K562 (cell line): ENCODE measurements around the gene DBP. TPM values are rescaled to one million over a fixed set of nuclear protein-coding genes. Genes with fewer than 3 reads are reported as not detected.

Experiments
- ATAC-seq: fragments of 200-7000 bp; cut with Tn5 transposase; 3 replicates; pipeline ENCODE4 v1.9.1; 2020; ENCODE audit warnings: moderate library complexity
- BruUV-seq: library from RNA; stranded (reverse); fragments of 400-500 nt; replicated peaks from 2 replicates; lab custom pipeline; 2021; lab: Mats Ljungman, UMichigan
- CTCF ChIA-PET: fragments of 300-600 bp; formaldehyde crosslinking; extraction: SDS; loops from one replicate; lab custom pipeline; 2021; ENCODE audit warnings: low intra/inter-chr PET ratio; lab: Yijun Ruan, JAX
- POLR2A ChIA-PET: fragments of 300-600, 350-650 bp; sonication (Branson Sonifier 250); formaldehyde crosslinking; extraction: SDS; loops from one replicate; lab custom pipeline; 2021; ENCODE audit warnings: antibody characterized with exemption, inconsistent platforms; lab: Yijun Ruan, JAX
- DNase-seq, 4 experiments: peaks; one replicate each; pipeline versions ENCODE4 v3.0.0 to v3.0.0-alpha.2; 2011 to 2018; ENCODE audit warnings: low spot score in 3 of 4, mixed read lengths in 3 of 4; ENCODE audit errors: extremely low read depth in 1 of 4
- FAIRE-seq: peaks from 2 replicates; lab custom pipeline; 2011; peaks lifted over from hg19 to GRCh38; lab: Jason Lieb, UNC
- H2AFZ ChIP-seq: 2 replicates; pipeline ENCODE4 v1.6.0; 2011; ENCODE audit warnings: low read depth, low read length, control low read depth, inconsistent platforms
- H3K27ac ChIP-seq: fragments of 200-600 bp; 3 replicates; pipeline ENCODE4 v1.8.0; 2011; ENCODE audit warnings: low read depth, mild to moderate bottlenecking, control low read depth, inconsistent platforms, low read length, moderate library complexity, mixed read lengths; ENCODE audit errors: extremely low read depth
- H3K27me3 ChIP-seq, 2 experiments: fragments of 300-600 bp in 1 of 2; 2 replicates in 1 of 2; 3 replicates in 1 of 2; pipeline versions ENCODE4 v1.6.0 to v1.8.0; 2011; ENCODE audit warnings: inconsistent platforms in 2 of 2, low read length in 2 of 2, mild to moderate bottlenecking in 1 of 2, mixed read lengths in 1 of 2, moderate library complexity in 1 of 2; ENCODE audit not compliant: control insufficient read depth in 2 of 2, insufficient read depth in 2 of 2
- H3K36me3 ChIP-seq: fragments of 300-600 bp; 3 replicates; pipeline ENCODE4 v1.8.0; 2011; ENCODE audit warnings: mild to moderate bottlenecking, low read length, inconsistent platforms; ENCODE audit not compliant: control insufficient read depth, insufficient read depth
- H3K4me1 ChIP-seq, 2 experiments: fragments of 200-600 bp in 1 of 2; replicated peaks in 1 of 2; 2 replicates in 1 of 2; 3 replicates in 1 of 2; pipeline versions ENCODE4 v1.5.1 to v1.8.0; 2011; ENCODE audit warnings: inconsistent platforms in 2 of 2, low read length in 2 of 2, mild to moderate bottlenecking in 1 of 2, mixed read lengths in 1 of 2, moderate library complexity in 1 of 2; ENCODE audit not compliant: control insufficient read depth in 2 of 2, insufficient read depth in 2 of 2
- H3K4me2 ChIP-seq: 2 replicates; pipeline ENCODE4 v1.6.1; 2011; ENCODE audit warnings: low read length, control low read depth, inconsistent platforms, mixed read lengths; ENCODE audit not compliant: insufficient read depth
- H3K4me3 ChIP-seq: fragments of 200-600 bp; sonication (generic), shearing (Covaris generic); 2 replicates; pipeline ENCODE4 v1.5.1; 2016; ENCODE audit warnings: control low read depth, inconsistent platforms
- H3K79me2 ChIP-seq: fragments of 200-600 bp; 3 replicates; pipeline ENCODE4 v1.8.0; 2011; ENCODE audit warnings: low read length, inconsistent platforms; ENCODE audit not compliant: control insufficient read depth, insufficient read depth
- H3K9ac ChIP-seq, 2 experiments: 2 replicates each; pipeline versions ENCODE4 v1.6.0 to v1.6.1; 2011; ENCODE audit warnings: low read depth in 2 of 2, low read length in 2 of 2, control low read depth in 1 of 2, inconsistent platforms in 1 of 2, mild to moderate bottlenecking in 1 of 2, mixed read lengths in 1 of 2; ENCODE audit not compliant: insufficient read depth in 1 of 2
- H3K9me1 ChIP-seq: one replicate; pipeline ENCODE4 v1.6.0; 2011; ENCODE audit warnings: inconsistent platforms, mild to moderate bottlenecking, low read length, moderate library complexity; ENCODE audit not compliant: control insufficient read depth, insufficient read depth
- H3K9me3 ChIP-seq: replicated peaks from 2 replicates; pipeline ENCODE4 v1.5.1; 2011; ENCODE audit warnings: low read depth, low read length, inconsistent platforms; ENCODE audit not compliant: control insufficient read depth, insufficient read depth
- H4K20me1 ChIP-seq: replicated peaks from 2 replicates; pipeline ENCODE4 v1.6.1; 2011; ENCODE audit warnings: low read length, inconsistent platforms, mixed read lengths; ENCODE audit not compliant: control insufficient read depth, insufficient read depth
- CAMTA2 ChIP-seq: fragments of 250-450 bp; sonication (Bioruptor Pico); conservative IDR thresholded peaks from 2 replicates; pipeline ENCODE4 v1.5.1; 2022
- CBFA2T2 ChIP-seq: fragments of 450-650 bp; conservative IDR thresholded peaks from 2 replicates; pipeline ENCODE4 v1.6.1; 2017; ENCODE audit warnings: mild to moderate bottlenecking
- CBFB ChIP-seq: sonication (generic); formaldehyde crosslinking; IDR thresholded peaks from 2 replicates; pipeline ENCODE4 v1.4.0; 2020; ENCODE audit warnings: mild to moderate bottlenecking, missing genetic modification reagents
- CHD4 ChIP-seq: fragments of 200-600 bp; sonication (generic); IDR thresholded peaks from 3 replicates; pipeline ENCODE4 v1.6.1; 2012; ENCODE audit warnings: low read depth, mild to moderate bottlenecking, mixed read lengths, low read length, inconsistent platforms; ENCODE audit not compliant: insufficient read depth, insufficient replicate concordance, poor library complexity, severe bottlenecking
- DMBX1 ChIP-seq: fragments of 250-450 bp; sonication (Bioruptor Pico); IDR thresholded peaks from 2 replicates; pipeline ENCODE4 v1.8.0; 2022; ENCODE audit warnings: inconsistent platforms, mild to moderate bottlenecking, moderate library complexity, borderline replicate concordance
- DPF2 ChIP-seq: fragments of 450-650 bp; IDR thresholded peaks from 2 replicates; pipeline ENCODE4 v1.6.1; 2016
- E2F4 ChIP-seq: sonication (generic); formaldehyde crosslinking; IDR thresholded peaks from 2 replicates; pipeline ENCODE4 v1.8.0; 2022; ENCODE audit warnings: mild to moderate bottlenecking, low read depth, missing genetic modification reagents
- IFI16 ChIP-seq: fragments of 250-450 bp; sonication (Bioruptor Pico); IDR thresholded peaks from 2 replicates; pipeline ENCODE4 v2.1.2; 2022; ENCODE audit warnings: mild to moderate bottlenecking, inconsistent platforms
- ILK ChIP-seq: fragments of 450-650 bp; IDR thresholded peaks from 2 replicates; pipeline ENCODE4 v1.6.1; 2016; ENCODE audit warnings: missing genetic modification characterization, low read depth, mild to moderate bottlenecking, missing compliant biosample characterization, moderate library complexity, borderline replicate concordance
- JUNB ChIP-seq: fragments of 450-650 bp; formaldehyde crosslinking; conservative IDR thresholded peaks from 2 replicates; pipeline ENCODE4 v1.4.0; 2020; ENCODE audit warnings: mild to moderate bottlenecking
- MBD2 ChIP-seq: sonication (generic); IDR thresholded peaks from 2 replicates; pipeline ENCODE4 v1.6.1; 2016; ENCODE audit warnings: low read depth, borderline replicate concordance
- MCM2 ChIP-seq: fragments of 450-650 bp; IDR thresholded peaks from 2 replicates; pipeline ENCODE4 v1.6.1; 2017; ENCODE audit warnings: low read depth, mild to moderate bottlenecking
- MEIS2 ChIP-seq: fragments of 450-650 bp; IDR thresholded peaks from 2 replicates; pipeline ENCODE4 v1.6.1; 2014; ENCODE audit warnings: mild to moderate bottlenecking; ENCODE audit not compliant: partially characterized antibody
- NCOA2 ChIP-seq, 2 experiments: fragments of 450-650 bp; IDR thresholded peaks; 2 replicates each; pipeline ENCODE4 v1.6.1; 2018; ENCODE audit warnings: mild to moderate bottlenecking in 2 of 2, moderate library complexity in 1 of 2; ENCODE audit not compliant: partially characterized antibody in 2 of 2
- NCOA6 ChIP-seq: fragments of 450-650 bp; IDR thresholded peaks from 2 replicates; pipeline ENCODE4 v1.6.1; 2017; ENCODE audit warnings: mild to moderate bottlenecking
- POLR2A ChIP-seq: fragments of 450-650 bp; conservative IDR thresholded peaks from 2 replicates; pipeline ENCODE4 v1.6.1; 2016
- RAD51 ChIP-seq: fragments of 450-650 bp; IDR thresholded peaks from 2 replicates; pipeline ENCODE4 v1.7.1; 2016; ENCODE audit warnings: low read depth, mild to moderate bottlenecking, borderline replicate concordance
- RBM22 ChIP-seq: fragments of 200-400 bp; formaldehyde crosslinking; IDR thresholded peaks from 2 replicates; pipeline ENCODE4 v1.6.1; 2018; ENCODE audit warnings: low read length, low read depth; ENCODE audit not compliant: poor library complexity, severe bottlenecking
- RNF2 ChIP-seq: sonication (generic); IDR thresholded peaks from 2 replicates; pipeline ENCODE4 v1.6.1; 2016
- SUPT5H ChIP-seq: fragments of 450-650 bp; IDR thresholded peaks from 2 replicates; pipeline ENCODE4 v1.6.1; 2016
- TFAM ChIP-seq: fragments of 250-450 bp; sonication (Bioruptor Pico); conservative IDR thresholded peaks from 2 replicates; pipeline ENCODE4 v1.5.0; 2021; ENCODE audit warnings: mild to moderate bottlenecking, moderate library complexity
- ZC3H4 ChIP-seq: sonication (generic); formaldehyde crosslinking; IDR thresholded peaks from 2 replicates; pipeline ENCODE4 v1.9.0; 2021; ENCODE audit warnings: missing genetic modification reagents, borderline replicate concordance
- ZFPM2 ChIP-seq: fragments of 250-450 bp; sonication (Bioruptor Pico); IDR thresholded peaks from 2 replicates; pipeline ENCODE4 v1.5.1; 2022; ENCODE audit warnings: mild to moderate bottlenecking
- ZNF134 ChIP-seq: fragments of 250-450 bp; sonication (Bioruptor Pico); conservative IDR thresholded peaks from 2 replicates; pipeline ENCODE4 v1.4.0; 2020
- ZNF57 ChIP-seq: fragments of 450-650 bp; formaldehyde crosslinking; IDR thresholded peaks from 2 replicates; pipeline ENCODE4 v1.4.0; 2020; ENCODE audit warnings: mild to moderate bottlenecking, moderate library complexity
- WGBS: fragments of 100-300 bp; shearing (Covaris generic); methylation state at CpG from one replicate; pipeline ENCODE4 v1.1.6; 2016; ENCODE audit warnings: low coverage, mixed read lengths; ENCODE audit not compliant: insufficient coverage; ENCODE audit errors: missing lambda C conversion rate; 5-methylcytosine and 5-hydroxymethylcytosine counted together
- in situ Hi-C: fragments of 300-500 bp; cut with MboI; formaldehyde crosslinking; loops from 4 replicates; pipeline ENCODE4 v1.15.0; 2018; ENCODE audit warnings: inconsistent platforms, mixed read lengths
- intact Hi-C: fragments of 100-400 bp; cut with micrococcal nuclease; formaldehyde crosslinking; loops from 2 replicates; pipeline ENCODE4 v1.14.2; 2022
- polyA plus RNA-seq, 8 experiments: library from polyadenylated mRNA; depleted of rRNA in 4 of 8; stranded (reverse) in 5 of 8; unstranded in 3 of 8; fragments of >200 nt; fragmentation: Nextera tagmentation in 2 of 8; fragmentation: Illumina TruSeq in 1 of 8; extraction: Ambion mirVana in 2 of 8; extraction: Trizol in 1 of 8; gene quantifications; 2 replicates each; pipeline versions ENCODE4 v1.2.1 to v1.2.3, GENCODE V29; 2011 to 2014; ENCODE audit warnings: inconsistent platforms in 1 of 8, missing spikeins in 1 of 8
- total RNA-seq, 7 experiments: library from RNA; depleted of rRNA in 6 of 7; stranded (reverse); fragments of >200 nt in 6 of 7; fragmentation: Illumina TruSeq in 2 of 7; extraction: Trizol in 2 of 7; gene quantifications; 2 replicates each; pipeline versions ENCODE4 v1.2.1 to v1.2.3, GENCODE V29; 2011 to 2021; ENCODE audit warnings: low replicate concordance in 1 of 7
- TF ChIP-seq, protein P1 (sequence below): fragments of 450-650 bp; formaldehyde crosslinking; IDR thresholded peaks from 2 replicates; pipeline ENCODE4 v1.4.0; 2022; ENCODE audit warnings: missing genetic modification characterization

DBP gene
- total and polyA plus RNA-seq, 9 of the 15 experiments (the other 6 are each of a cell fraction or from before 2014, with no cell fraction given): 0.25 to 5.5 (median 1.8) TPM

DNA sequence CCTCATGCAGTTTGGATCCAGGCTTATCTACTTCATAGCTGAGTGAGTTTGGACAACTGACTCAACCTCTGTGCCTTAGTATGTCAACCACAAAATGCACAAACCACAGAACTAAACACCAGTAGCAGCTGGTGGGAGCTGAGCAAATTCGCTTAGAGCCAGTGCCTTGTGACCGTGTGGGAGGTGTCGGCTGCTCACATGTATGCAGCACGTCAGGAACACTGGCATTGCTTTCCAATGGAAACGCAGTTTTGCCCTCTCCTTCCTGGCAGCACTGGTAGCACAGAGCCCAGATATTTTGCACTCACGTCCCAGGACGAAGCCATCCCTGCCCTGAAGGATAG, 43.9 kb upstream of the DBP start:
- peak; percentile 72 for ATAC-seq
- Histone ChIP-seq H3K4me2 (no peak overlapping the region), H3K79me2 (no peaks in the 10 kb centered on the region), H3K9ac (peak overlapping the region in 1 of 2 experiments; percentile 72; a peak in 1 of 4 replicates), H3K27me3 (no peaks in the 10 kb centered on the region), H3K27ac (no peak overlapping the region), H4K20me1 (no peaks in the 10 kb centered on the region), H2AFZ (peak overlapping the region; percentile 64), H3K36me3 (no peaks in the 10 kb centered on the region), H3K9me3 (no peaks in the 10 kb centered on the region), H3K9me1 (no peaks in the 10 kb centered on the region), H3K4me3 (no peak overlapping the region), H3K4me1 (peaks cover 22 to 53% of the 10 kb centered on the region in 2 experiments)
- in situ Hi-C loops (no loop called here), intact Hi-C loops (no loop called here)
- peak in 3 of 4 experiments; percentile 34 to 64 (median 44) for DNase-seq
- BruUV-seq: no TSS peak
- POLR2A ChIA-PET: interaction anchor here (0.6 to 1.1 kb wide), 3 partner anchors 43 to 313 kb away, joined by 3 to 4 read pairs (median 3); partner anchors contain the start of genes BCAT2 and RUVBL2
- peak; percentile 82 for FAIRE-seq
- CTCF ChIA-PET: no interaction called here
- 22% methylated on average over 7 of the region's 7 CpGs for WGBS
- TF ChIP-seq ZFPM2 (CRISPR knock-in tag): no peak
- no peak for TF ChIP-seq E2F4 (CRISPR knock-in tag)
- TF ChIP-seq CHD4: no peak
- TF ChIP-seq ZNF57 (CRISPR knock-in tag): no peak
- TF ChIP-seq NCOA2 (IDR thresholded peaks at IDR 0.05; ENCODE audit: partially characterized antibody in 2 of 2): no peak
- TF ChIP-seq NCOA6: no peak
- peak; percentile 71; the same call in 1 of the 2 replicates for TF ChIP-seq RNF2
- no peak for TF ChIP-seq TFAM (CRISPR knock-in tag)
- peak; percentile 22; the same call in 1 of the 2 replicates for TF ChIP-seq CBFA2T2
- TF ChIP-seq MBD2: no peak; the same call in 1 of the 2 replicates
- no peak for TF ChIP-seq ZNF134
- TF ChIP-seq SUPT5H: no peak
- no peak for TF ChIP-seq CAMTA2 (CRISPR knock-in tag)
- no peak for TF ChIP-seq MEIS2
- TF ChIP-seq DMBX1 (CRISPR knock-in tag): no peak
- TF ChIP-seq RAD51: no peak
- no peak for TF ChIP-seq POLR2A
- TF ChIP-seq DPF2: 0 out of 2 replicates have a peak, but pooled peaks have one; percentile 18
- no peak for TF ChIP-seq JUNB
- TF ChIP-seq MCM2: no peak
- no peak for TF ChIP-seq RBM22
- peak; percentile 97 for TF ChIP-seq CBFB (CRISPR knock-in tag)
- TF ChIP-seq, protein P1, sequence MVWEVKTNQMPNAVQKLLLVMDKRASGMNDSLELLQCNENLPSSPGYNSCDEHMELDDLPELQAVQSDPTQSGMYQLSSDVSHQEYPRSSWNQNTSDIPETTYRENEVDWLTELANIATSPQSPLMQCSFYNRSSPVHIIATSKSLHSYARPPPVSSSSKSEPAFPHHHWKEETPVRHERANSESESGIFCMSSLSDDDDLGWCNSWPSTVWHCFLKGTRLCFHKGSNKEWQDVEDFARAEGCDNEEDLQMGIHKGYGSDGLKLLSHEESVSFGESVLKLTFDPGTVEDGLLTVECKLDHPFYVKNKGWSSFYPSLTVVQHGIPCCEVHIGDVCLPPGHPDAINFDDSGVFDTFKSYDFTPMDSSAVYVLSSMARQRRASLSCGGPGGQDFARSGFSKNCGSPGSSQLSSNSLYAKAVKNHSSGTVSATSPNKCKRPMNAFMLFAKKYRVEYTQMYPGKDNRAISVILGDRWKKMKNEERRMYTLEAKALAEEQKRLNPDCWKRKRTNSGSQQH (CRISPR knock-in tag): no peak
- no peak for TF ChIP-seq ZC3H4 (CRISPR knock-in tag)
- no peak for TF ChIP-seq IFI16 (CRISPR knock-in tag)
- no peak for TF ChIP-seq ILK
